GM21737 (cell line): ENCODE measurements around the gene PGAP1.
A peak's percentile ranks its signal among the peaks of the same experiment; 100 is the strongest.

ENCODE experiments used
- ATAC-seq: cut with Tn5 transposase; IDR thresholded peaks from one replicate; pipeline ENCODE4 v1.9.1; 2021; ENCODE audit warnings: mild to moderate bottlenecking, moderate library complexity; ENCODE audit not compliant: unreplicated experiment

Gene PGAP1

GRCh38 chr2:196926562-196927375, at the start of gene PGAP1:
PGAP1 (minus strand) TSS chr2:196926707; CDS start chr2:196926616, 91 bp downstream.
- peak; percentile 92 for ATAC-seq

GRCh38 chr2:196974970-196975369, 48.5 kb upstream of the PGAP1 start:
- ATAC-seq = no peak

DNA sequence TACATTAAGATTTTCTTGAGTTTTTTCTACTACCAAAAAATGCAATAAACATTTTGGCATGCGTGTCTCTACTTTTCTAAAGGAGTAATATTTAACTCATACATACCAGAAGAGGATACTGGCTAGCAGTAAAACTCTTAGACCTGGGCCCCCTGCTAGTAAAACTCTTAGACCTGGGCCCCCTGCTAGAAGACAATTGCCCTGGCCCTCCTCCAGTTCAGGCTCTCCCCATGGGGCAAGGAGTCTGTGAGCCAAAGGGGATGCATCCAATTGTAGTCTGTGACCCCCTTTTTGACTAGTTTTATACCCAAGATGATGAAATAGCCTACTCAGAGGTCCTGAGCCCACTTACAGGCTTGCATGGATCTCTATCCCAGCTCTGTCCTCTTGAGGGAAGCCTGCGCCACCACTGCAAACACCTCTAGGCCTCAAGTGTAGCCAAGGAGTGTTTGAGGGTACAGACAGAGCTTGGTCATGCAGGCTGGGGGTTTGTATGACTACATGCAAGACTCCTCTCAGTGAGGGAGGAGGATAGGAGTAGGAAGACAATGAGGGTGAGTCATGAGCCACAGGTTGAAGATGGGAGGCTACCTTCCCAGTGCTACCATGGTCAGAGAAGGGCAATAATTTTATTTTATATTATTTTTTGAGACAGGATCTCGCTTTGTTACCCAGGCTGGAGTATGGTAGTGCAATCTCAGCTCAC, 45.2 kb upstream of the PGAP1 start:
- ATAC-seq = no peak

DNA sequence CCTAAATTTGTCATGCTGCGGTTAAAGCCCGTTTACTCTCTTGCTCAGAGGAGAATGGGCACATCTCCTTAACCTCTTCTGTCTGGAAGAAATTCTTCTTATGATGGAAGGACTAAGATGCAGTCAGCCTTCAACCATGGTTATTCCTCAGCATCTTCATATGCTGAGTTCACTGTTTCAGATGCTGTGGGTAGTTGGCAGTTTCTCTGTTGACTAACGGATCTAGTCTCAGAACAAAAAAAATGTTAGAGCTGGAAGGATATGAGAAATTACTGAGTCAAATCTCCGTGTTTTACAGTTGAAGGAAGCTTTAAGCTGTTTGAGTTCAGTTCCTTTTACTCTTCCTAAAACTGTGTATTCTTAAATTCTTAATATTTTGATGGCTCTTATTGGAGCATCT, 43.6 kb upstream of the PGAP1 start:
- ATAC-seq = no peak

DNA sequence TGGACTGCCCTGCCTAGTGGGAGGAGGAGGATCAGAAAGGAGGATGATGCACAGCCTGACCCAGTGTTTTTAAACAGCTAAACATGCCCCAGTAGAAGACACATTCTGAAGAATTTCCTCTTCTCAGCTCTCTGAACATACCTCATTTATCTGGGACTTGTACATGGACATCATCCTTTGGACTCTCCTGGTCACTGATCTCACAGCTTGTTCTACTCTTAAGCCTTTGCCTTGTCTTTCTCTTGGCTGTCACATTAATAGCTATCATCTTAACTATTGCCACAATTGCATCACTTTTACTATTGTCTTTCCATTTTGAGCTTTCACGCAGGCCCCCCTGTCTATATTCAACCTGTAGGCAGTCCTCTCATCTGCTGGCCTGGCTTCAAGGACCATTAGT, 42.0 kb upstream of the PGAP1 start:
- no peak for ATAC-seq

DNA sequence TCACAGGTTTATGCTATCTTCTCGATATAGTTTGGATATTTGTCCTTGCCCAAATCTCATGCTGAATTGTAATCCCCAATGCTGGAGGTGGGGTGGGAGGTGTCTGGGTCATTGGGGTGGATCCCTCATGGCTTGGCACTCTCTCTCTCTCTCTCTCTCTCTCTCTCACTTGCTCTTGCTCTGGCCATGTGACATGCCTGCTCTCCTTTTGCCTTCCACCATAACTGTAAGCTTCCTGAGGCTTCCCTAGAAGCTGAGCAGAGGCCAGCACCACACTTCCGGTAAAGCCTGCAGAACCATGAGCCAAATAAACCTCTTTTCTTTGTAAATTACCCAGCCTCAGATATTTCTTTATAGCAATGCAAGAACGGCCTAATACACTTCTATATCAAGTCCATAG, 41.3 kb upstream of the PGAP1 start:
- no peak for ATAC-seq

- ATAC-seq = no peak
These were observed 40.6 kb upstream of the PGAP1 start for GRCh38 chr2:196967116-196967515.

DNA sequence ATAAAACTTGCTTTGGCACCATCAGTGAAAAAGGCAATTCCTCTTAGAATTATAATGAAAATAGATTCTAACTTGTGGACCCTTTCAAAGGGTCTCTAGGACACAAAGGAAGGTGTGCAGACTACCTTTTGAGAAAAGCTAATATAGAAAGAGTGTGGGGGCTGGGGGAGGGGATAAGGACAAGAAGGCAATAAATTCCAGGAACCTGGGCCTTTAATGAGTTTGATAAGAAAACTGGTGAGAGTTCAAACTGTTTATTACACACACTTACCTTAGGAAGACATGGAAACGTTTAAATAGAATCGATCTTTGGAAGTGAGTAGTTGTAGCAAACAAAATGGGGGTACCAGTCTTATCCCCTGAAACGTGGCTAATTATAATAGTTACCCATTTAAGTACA, 39.6 kb upstream of the PGAP1 start:
- ATAC-seq = no peak

GRCh38 chr2:196965651-196966050, 39.1 kb upstream of the PGAP1 start:
- ATAC-seq = no peak

DNA sequence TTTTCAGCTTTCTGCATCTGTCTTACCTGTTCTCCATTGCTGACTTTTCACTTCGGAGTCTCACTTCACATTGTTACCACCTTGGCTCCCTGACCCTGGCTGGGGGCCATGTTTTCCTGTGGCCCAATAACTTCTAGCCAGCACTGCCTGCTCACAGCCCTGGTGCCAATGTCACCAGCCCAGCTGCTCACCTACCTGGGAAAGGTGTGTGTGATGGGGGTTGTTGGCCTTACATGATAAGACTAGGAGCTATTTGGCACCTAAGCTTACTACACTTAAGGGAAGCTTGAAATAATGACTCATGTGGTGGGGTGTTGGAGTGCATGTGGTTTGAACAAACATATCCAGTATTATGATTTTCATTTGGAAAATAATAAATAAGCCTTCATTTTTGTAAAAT, 37.5 kb upstream of the PGAP1 start:
- ATAC-seq = no peak

DNA sequence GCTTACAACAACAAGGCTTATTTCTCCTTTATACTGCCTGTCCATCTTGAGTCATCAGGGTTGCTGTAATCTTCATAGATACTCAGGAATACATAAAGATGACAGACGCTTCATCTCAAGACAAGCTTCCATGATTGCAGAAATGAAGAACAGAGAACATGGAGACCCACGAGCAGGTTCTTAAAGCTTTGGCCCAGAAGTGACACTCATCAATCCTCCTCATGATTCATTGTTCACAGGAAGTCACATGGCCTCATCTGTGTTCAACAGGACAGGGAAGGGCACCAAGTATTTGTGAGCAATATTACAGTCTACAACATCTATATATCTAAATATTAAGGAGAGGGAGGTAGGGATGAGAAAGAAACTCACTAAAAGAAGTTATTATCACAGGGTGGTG, 36.5 kb upstream of the PGAP1 start:
- no peak for ATAC-seq

- ATAC-seq = no peak
These were observed 35.8 kb upstream of the PGAP1 start for GRCh38 chr2:196962325-196962724.

DNA sequence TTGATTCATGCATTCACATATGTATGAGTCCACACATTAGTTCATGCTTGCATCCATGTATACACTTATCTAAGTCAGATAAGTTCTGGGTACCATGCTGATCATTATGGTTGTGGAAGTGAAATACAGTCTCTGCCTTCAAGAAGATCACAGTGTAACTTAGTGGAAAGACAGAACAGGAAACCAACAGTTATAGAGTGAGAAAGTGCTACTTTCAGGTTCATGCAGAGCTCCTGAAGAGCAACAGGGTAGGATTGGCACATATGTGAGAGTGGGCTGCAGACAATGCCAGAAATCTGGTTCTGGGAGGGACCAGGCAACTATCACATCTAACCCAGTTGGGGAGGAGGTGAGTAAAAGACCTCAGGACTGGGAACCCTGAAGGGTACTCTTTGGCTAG, 35.4 kb upstream of the PGAP1 start:
- ATAC-seq = peak; percentile 97

GRCh38 chr2:196959734-196960338, 33.3 kb upstream of the PGAP1 start:
- no peak for ATAC-seq

DNA sequence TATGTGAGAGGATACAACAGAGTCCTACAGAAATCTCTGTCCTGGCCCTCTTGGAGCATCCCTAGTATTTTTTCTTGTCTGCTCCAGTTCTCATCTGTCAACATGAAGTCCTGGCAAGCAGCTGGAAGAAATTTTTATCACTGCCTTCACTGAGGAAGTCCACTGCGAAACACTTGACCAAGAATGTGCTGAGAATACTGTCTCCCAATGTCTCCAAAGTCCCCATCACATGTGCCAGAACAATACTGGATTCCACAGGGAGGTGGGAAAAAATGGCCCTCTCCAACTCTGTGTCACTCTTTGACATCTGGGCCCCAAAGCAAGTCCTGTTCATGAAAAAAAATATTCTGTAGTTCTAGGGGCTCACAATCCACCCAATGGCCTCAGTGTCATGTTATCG, 32.8 kb upstream of the PGAP1 start:
- no peak for ATAC-seq

DNA sequence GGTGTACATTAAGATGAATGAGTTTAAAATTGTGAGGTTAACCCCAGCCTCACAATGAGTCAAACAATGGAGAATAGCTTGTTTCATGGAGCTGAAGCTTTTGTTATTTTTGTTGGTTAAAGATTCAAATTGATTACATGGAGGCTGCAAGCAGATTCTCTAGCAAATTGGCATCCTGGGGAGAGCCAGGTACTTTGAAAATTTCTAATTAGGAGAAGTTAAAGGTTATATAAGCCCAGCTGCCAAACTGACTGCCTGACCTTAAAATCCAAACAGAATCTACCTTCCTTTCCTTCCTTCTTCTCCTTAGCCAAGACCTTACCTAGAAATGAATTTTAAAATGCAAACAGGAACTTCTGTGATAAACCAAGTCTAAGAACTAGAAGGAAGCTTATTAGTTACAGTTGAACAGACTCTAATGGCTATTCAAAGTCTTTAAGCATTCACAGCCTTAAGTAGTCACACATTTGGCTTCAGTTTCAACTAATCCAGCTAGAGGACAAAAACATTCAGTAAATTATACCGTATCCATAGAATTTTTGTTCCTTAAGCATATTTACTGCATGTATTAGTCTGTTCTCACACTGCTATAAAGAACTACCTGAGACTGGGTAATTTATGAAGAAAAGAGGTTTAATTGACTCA, 31.5 kb upstream of the PGAP1 start:
- ATAC-seq = no peak

DNA sequence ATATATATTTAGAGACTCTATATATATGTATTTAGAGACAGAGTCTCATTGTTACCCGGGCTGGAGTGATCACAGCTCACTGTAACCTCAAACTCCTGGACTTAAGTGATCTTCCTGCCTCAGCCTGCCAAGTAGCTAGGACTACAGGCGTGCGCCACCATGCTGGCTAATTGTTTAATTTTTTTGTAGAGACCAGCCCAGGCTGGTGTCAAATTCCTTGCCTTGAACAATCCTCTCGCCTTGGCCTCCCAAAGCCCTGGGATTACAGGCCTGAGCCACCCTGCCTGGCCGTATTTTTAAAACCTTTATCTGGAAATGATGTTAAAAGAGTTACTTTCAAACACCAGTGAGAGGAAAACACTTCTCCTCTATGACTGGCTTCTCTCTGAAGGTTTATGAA, 30.9 kb upstream of the PGAP1 start:
- no peak for ATAC-seq

- no peak for ATAC-seq
These were observed 29.6 kb upstream of the PGAP1 start for GRCh38 chr2:196956069-196956468.

- ATAC-seq = no peak
These were observed 28.5 kb upstream of the PGAP1 start for GRCh38 chr2:196955036-196955435.

DNA sequence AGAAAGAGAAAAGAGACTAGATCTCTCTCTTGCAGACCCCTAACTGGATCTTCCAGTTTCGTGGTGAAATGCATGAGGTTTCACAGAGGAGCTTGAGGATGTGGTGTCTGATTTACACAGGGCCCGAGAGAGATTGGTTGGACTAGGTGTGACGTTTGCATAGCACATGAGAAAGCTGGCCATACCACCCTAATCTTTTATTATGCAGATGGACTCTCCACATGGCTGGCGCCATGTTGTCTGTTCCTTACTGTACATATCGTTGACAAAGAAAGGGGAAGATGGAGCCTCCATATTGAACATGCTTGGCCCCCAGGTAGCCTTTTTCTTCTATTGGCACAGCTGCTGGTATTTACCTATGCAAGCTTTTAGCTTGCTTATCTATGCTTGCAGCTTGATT, 27.5 kb upstream of the PGAP1 start:
- ATAC-seq = no peak

DNA sequence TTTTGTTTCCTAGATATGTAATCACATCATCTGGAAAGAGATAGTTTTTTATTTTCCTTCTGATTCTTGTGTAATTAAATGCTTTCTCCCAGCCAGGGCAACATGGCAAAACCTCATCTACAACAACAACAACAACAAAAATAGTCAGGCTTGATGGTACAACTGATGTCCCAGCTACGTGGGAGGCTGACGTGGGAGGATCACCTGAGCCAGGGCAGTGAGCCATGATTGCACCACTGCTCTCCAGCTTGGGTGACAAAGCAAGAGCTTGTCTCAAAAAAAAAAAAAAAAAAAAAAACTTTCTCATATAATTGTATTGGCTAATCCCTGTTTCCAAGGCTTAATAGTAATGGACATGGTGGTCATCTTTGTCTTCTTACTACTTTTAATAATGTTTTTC, 26.4 kb upstream of the PGAP1 start:
- no peak for ATAC-seq

DNA sequence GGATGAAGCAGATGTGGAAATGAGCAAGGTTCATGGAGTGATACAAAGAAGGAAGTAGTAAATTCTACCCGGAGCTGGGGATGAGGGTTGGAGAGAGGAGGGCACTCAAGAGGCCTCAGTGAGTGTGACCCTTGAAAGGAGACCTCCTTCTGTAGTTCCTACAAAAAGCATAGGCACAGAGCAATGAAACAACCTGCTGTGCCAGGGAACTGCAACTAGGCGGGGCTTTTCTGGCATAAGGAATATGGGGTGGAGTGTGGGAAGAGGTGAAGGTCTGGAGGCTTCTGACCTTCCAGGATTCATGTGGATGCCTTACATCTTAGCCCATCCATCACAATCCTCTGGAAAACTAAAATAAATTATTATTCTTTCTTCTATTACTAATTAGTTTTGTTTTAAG, 25.5 kb upstream of the PGAP1 start:
- ATAC-seq = no peak
